GM12872 (cell line): ENCODE data around the gene RIPK3.

ENCODE experiments used
- TF ChIP-seq, protein P1 (sequence below): IDR thresholded peaks from 3 replicates; pipeline ENCODE4 v1.5.1; 2011; ENCODE audit warnings: low read depth, mild to moderate bottlenecking, low read length, moderate library complexity; ENCODE audit not compliant: insufficient read depth

Gene RIPK3

DNA sequence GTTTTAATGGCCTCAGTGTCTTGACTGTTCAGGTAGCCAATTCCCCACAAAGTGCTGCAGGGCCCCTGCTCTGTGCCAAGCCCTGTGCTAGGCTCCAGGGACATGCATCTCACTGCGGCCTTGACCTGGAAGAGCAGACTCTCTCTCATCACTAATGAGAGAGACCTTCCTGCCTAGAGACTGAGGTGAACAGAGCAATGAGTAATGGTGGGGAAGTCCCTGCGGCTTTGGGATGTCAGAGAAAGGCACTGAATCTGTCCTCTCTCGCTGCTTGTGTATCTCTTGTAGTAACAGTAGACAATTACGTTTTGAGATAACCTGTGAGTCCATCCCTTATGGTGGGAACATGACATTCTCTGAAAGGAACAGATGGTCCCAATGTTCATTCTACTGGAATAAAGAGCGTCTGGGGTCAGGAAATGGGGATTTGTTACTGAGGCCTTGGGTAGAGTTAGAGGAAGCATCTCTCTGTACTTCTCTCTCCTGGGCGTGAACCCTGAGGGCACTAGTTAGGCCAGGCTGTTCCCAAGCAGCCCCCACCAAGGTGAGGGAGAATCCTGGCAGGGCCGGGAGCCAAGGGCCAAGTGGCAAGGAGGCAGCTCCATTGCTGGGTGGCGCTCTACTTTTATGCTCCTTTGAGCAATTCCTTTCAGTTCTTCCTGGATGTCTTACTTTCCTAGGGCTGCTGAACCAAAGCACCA lies 41.7 kb upstream of the RIPK3 start:
- TF ChIP-seq, protein P1, sequence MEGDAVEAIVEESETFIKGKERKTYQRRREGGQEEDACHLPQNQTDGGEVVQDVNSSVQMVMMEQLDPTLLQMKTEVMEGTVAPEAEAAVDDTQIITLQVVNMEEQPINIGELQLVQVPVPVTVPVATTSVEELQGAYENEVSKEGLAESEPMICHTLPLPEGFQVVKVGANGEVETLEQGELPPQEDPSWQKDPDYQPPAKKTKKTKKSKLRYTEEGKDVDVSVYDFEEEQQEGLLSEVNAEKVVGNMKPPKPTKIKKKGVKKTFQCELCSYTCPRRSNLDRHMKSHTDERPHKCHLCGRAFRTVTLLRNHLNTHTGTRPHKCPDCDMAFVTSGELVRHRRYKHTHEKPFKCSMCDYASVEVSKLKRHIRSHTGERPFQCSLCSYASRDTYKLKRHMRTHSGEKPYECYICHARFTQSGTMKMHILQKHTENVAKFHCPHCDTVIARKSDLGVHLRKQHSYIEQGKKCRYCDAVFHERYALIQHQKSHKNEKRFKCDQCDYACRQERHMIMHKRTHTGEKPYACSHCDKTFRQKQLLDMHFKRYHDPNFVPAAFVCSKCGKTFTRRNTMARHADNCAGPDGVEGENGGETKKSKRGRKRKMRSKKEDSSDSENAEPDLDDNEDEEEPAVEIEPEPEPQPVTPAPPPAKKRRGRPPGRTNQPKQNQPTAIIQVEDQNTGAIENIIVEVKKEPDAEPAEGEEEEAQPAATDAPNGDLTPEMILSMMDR, result no peak

DNA sequence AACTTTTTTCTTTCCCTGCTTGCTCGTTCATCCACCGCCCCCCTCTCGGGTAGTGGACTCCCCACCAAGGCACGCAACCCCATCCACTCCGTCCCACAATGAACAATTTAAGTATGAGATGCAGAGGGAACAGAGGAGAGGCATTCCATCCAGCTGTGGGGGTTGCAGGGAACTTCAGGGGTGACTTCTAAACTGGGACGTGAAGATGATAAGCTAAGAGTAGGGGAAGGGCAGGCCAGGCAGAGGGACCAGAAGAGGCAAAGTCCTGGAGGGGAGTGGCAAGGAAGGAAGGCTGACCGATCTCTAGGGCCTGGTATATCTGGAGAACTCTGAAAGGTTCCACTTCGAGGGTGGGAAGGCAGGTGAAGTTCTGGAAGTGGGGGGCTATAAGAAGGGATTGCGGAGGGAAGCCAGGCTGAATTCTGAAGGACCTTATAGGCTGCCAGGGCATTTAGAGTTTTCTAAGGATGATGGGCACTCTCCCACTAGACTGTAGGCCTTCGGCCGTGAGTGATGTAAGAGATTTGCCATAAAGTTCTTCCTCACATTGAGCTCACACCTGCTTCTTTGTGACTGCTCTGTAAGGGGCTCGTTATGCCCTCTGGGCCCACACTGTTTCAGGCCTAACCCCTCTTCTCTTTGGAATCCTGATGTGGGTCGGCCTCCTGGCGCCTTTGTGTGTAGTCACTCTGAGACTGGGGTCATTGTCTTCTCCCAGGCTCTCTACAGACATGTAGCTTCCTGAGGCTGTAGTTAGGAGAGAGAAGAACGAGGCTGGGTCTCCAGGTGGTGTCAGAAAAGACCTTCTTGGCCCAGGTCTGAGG lies 40.3 kb upstream of the RIPK3 start:
- TF ChIP-seq, protein P1, result no peak

DNA sequence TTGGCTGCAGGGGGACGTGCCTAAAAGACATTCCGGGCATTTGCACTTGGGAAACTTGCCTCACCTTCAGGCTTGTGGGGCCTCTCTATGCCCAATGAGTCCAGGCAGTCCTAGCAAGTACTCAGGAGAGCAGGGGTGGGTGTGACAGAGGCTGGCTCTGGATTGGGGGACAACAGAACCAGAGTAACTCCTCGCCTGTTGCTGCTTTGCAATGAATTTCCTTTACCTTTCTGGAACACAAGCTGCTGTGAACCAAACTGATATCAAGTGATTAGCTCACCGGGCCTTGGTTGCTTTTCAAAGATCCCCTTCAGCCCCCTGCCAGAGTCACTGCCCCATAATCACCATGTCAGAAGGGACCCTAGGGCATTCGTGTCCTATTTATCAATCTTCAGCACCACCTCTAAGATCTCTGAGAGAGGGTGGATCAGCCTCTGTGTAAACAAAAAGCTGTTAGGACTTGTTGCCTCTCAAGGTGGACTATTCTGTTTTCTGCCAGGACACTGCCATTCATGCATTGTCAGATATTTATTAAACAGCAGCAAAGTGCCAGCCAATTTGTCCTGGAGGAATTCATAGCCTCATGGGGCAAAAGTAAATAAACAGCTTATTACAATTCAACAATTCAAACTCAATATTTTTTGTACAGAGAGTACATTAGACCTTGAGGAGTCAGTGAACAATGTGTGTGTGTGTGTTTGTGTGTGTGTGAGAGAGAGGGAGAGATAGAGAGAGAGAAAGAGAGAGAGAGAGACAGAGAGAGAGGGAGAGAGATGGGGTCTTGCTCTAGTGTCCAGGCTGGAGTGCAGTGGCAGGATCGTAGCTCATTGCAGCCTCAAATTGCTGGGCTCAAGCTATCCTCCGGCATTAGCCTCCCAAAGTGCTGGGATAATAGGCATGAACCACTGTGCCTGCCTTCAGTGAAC lies 39.5 kb upstream of the RIPK3 start:
- TF ChIP-seq, protein P1, result no peak

DNA sequence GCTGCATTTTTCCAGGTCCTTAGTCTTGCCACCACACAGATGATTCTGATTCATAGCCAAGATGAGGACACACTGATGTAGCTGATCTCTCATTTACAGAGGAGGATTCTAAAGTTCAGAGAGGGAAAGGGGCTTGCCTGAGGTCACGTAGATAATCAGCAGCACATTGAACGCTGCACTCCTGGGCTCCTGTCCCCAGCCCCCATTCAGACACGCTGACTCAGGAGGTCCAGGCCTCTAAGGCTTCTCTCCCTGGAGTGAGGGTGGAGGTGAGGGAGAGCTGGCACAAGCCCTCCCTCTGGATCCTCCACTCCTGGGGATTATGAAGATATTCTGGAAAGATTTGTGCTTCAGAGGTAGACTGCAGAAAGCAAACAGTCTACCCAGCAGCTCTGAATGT lies 38.5 kb upstream of the RIPK3 start:
- TF ChIP-seq, protein P1, result no peak

DNA sequence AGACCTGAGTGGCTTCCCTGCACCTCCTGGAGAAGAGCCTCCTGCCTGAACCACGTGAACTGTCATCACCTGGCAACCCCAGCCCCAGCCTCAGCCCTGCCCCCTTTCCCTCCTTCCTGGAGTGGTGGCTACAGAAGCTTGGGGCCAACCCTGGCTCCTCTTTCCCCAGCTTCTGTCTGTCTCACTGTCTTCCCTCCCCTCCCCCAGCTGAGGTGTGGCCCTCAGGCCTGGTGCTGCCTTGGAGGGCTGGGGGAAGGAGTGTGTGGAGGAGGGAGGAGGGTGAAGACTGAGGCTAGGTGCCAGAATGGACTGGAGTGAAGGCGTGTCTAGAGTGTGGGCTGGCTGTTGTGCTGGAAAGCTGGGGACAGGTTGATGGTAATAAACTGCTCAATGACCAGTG lies 37.9 kb upstream of the RIPK3 start:
- TF ChIP-seq, protein P1, result no peak

DNA sequence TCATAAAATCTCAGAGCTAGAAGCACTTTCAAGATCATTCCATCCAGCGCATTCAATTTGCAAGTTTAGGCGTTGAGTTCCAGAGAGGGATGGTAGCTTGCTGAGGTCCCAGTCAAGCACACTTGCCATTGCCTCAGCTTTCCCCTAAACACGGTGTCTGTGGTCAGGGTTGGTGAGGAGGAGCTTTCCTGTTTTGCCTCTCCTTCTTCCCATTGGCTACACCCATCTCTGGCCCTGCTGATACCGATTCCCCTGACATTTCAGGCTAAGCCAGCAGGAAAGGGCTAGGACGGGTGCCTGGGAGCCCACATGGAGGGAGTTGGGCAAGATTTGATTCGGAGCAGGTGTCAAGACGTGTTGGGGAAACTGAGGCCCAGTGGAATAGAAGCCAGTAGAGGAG lies 37.3 kb upstream of the RIPK3 start:
- TF ChIP-seq, protein P1, result no peak
